HG03432 (cell line): ENCODE results near the gene NFIA.
"Not testable (repeated sequence)": the region's sequence is repeated elsewhere in the genome, so short reads cannot be mapped to it uniquely, and the experiment has no call there.

ENCODE experiments used
- ATAC-seq: cut with Tn5 transposase; IDR thresholded peaks from one replicate; pipeline ENCODE4 v1.9.1; 2021; ENCODE audit warnings: mild to moderate bottlenecking, moderate library complexity; ENCODE audit not compliant: unreplicated experiment

The NFIA gene

DNA sequence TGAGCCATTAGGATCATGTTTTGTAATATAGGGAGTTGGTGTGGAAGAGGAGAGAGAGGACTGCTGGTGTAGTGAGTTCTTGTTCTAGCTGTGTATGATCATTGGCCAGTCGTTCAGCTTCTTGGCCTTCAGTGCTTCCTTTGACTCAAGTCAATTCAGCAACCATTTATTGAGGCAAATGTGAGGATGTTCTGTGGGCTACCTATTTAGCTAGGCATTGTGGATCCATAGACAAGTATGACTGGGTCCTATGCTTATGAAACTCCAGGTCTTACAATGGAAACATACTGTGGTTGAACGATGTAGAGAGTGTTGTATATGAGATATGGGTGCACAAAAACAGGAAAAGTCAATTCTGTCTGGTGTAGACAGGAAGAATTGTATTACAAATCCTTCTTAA, 41.7 kb downstream of the NFIA start:
- no peak for ATAC-seq

DNA sequence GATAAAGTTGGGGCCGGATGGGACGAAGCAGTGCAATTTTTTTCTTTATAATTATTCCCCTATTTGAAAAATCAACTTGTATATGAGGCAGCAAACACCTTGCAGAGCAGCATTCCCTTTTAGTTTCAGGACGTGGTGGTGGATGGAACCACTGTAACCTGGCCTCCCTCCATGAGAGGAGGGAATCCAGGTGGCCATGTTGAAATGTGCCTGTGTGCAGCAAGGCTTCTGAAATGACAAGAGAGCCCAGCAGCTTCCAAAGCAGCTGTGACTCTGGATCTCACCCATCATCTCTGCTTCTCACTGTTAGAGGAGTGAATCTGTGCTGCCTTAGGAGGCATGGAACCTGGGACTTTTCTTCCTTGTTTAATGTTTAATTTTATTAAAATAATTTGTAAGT, 42.3 kb downstream of the NFIA start:
- ATAC-seq = no peak

DNA sequence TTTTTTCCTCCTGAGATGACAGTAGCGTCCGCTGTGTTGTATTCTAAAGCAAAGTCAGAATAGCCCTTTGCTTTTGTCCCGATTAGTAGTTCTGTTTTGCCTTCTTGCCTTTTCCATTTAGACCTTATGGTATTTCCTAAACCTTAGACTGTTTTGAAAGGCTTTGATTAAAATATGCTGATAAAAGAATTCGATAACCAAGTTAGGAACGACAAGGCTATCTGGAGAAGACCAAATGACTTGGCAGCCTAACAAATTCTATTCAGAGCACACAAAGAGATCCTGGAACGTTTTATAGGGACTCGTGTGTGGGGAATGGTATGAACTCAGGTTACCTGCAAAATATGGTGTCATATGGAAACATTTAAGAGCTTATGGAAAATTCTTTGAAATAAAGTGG, 42.9 kb downstream of the NFIA start:
- ATAC-seq = no peak

DNA sequence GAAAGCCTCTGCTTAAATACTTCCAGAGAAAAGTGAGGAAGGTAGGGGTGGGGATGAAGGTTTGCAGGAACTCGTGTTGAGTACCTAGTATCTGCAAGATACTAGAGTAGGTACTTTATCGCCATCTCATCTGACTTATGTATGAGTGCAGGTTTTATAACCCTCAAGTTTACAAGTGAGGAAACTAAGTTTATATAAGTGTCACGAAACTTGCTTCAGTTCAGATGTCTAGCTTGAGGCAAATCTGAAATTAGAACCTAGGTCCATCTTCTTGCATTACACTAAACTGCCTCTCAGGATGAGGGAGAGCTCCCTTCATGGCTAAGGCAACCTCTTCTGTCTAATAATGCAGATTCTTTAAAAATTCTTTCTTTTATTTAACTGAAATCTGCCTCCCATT, 43.5 kb downstream of the NFIA start:
- no peak for ATAC-seq

DNA sequence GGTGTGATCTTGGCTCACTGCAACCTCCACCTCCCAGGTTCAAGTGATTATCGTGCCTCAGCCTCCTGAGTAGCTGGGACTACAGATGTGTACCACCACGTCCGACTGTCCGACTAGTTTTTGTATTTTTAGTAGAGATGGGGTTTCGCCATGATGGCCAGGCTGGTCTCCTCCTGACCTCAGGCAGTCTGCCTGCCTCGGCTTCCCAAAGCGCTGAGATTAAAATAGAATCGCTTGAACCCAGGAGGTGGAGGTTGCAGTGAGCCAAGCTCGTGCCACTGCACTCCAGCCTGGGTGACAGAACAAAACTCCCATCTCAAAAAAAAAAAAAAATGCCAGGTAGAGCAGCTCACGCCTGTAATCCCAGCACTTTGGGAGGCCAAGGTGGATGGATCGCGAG, 44.5 kb downstream of the NFIA start:
- ATAC-seq = not testable (repeated sequence)

DNA sequence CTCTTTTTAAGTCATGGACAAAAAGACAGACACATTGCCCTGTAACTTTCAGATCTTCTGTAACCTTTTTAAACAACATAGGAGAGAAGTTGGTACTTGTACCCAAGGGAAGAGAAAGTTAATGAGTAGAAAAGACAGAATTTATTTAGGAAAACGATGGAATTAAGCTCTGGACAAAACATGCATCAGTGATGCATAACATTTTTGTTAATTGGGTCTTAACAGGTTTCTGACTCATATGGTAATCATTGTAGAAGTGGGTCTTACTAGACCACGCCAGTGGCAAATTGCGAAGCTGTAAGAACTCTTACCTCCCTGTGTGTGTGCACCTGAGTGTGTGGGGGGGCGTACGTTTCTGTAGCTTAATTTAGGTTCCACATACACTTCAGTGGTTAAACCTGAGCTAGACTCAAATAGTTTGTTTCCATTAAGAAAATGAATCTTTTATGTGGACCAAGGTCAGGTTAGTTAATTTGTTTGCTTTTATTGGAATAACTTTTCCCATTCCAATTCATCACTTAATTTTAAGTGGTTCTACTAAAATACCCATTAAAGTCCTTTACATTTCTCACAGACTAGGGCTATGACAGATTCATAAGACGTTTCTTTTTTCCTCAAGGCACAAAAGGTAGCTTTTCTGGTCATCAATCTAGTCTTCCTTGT, 48.1 kb downstream of the NFIA start:
- no peak for ATAC-seq

DNA sequence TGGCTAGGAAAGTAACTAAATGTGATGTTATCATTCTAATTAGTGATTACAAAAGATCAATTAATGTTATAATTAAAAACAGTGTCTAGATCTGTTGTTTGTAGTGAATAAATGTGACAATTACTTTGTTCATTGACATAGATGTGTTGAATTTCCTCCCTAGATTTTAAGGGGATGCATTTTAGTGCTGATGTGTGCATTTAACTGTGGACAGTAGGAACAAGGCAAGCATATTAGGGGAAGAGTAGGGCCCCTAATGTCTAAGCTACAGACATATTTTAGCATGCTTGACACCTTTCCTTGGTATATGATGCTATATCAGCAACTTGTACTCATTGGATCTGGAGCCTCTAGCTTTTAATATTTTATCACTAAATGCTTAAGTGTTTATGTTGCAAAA, 48.9 kb downstream of the NFIA start:
- ATAC-seq = no peak

DNA sequence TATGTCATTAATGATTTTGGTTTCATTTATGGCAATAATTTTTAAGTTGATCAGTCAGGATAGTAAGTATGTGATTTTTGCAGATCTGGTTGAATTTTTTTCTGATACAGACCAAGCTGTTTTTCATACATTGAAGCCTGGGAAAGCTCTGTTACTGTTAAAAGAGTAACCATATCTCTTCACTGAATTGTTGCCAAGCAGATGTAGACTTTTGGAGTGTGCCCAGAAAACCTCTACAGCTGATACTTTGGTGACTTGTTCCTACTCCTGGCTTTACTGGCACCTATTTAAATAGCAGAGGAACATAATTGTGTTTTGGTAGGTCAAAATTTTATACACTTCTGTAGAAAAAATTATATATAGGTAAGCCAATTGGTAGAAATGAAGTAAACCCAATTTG, 49.4 kb downstream of the NFIA start:
- ATAC-seq = no peak

DNA sequence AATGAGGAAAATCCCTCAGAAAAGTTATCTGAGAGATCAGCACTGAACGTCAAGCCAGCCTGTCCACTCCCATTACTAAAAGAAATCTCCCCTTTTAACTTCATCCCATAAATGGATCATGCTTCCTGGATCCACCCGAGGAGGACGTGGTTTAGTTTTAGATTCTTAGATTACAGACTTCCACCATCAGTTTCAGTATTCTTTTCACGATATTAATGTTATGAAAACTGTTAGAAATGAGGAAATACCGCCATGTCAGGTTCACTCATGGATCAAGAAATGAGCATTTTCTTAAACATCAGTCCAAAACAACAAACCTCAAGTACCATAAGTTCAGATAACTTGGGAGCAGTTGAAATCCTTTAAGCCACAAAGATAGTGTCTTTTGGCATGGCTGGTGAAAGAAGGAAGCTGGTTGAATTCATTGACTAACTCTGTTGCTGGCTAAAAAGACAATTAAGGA, 49.8 kb downstream of the NFIA start:
- no peak for ATAC-seq

DNA sequence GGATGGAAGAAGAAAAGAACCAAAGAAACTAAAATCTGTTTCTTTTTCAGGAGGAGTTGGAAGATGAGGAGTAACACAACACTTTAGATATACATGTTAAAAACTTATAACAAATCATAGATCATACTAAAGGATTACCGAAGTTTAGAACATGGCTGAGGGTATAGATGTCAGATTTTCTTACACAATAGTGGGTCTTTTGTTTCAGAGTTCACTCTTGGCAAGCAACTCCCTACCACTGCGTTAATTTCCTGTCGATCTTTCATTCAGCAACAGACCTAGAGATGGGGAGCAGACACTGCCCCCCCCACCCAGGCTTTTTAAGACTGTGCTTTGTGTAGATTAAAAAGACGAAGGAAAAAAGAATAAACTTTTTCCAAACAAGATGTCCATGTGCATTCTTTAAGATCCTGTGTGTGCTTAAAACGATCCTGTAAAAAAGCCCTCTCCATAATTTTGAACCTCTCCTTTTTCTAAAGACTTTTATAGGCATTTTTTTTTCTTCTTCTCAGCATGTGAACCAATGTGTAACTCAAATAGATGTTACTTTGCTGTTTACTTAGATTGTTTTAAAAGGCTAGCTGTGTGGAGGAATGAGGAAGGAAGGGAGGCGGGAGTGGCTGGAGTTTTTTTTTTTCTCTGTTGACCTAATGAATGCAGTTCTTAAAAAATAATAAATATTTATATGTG, 50.4 kb downstream of the NFIA start:
- ATAC-seq = no peak

DNA sequence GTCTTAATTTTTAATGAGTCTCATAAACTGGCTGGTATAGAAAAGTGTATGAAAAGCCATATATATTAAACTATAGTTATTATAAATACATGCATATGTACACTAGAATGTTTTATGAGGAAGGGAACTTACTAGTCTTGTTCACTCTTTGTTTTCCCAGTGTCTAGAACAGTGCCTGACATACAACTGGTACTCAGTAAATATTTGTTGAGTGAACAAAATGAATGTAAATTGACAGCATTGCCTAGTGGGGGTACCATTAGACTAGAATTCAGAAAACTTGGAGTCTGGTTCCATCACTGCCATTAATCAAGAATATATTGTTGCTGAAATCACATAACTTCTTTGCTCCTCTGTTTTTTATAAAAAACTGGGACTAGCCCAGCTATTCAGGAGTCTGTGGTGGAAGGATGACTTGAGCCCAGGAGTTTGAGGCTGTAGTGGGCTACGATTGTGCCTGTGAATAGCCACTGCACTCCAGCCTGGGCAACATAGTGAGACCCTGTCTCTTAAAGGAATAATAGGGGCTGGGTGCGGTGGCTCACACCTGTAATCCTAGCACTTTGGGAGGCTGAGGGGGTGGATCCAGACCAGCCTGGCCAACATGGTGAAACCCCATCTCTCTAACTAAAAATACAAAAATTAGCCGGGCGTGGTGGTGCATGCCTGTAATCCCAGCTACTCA, 51.1 kb downstream of the NFIA start:
- no peak for ATAC-seq

DNA sequence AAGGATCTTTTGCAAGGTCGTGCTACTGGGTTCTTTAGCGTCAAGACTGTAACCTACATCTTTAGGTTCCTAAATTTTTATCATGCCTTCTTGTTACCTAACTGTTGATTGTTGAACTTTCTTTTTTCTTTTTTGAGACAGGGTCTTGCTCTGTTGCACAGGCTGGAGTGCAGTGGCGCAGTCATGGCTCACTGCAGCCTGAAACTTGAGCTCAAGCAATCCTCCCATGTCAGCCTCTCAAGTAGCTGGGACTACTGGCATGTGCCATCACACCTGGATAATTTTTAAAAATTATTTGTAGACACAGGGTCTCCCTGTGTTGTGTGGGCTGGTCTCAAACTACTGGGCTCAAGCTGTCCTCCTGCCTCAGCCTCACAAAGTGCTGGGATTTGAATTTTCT, 52.9 kb downstream of the NFIA start:
- no peak for ATAC-seq

DNA sequence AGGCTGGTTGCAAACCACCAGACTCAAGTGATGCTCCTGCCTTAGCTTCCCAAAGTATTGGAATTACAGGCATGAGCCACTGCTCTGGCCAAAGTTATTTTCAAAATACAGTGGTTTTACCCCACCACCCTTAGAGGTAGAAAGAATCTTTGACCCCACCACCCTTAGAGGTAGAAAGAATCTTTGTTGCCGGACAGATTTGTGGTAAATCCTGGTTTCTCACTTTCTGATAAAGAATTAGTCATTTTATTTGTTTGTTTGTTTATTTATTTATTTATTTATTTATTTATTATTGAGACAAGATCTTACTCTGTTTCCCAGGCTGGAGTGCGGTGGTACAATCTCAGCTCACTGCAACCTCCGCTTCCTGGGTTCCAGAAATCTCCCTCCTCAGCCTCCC, 55.9 kb downstream of the NFIA start:
- ATAC-seq = no peak

DNA sequence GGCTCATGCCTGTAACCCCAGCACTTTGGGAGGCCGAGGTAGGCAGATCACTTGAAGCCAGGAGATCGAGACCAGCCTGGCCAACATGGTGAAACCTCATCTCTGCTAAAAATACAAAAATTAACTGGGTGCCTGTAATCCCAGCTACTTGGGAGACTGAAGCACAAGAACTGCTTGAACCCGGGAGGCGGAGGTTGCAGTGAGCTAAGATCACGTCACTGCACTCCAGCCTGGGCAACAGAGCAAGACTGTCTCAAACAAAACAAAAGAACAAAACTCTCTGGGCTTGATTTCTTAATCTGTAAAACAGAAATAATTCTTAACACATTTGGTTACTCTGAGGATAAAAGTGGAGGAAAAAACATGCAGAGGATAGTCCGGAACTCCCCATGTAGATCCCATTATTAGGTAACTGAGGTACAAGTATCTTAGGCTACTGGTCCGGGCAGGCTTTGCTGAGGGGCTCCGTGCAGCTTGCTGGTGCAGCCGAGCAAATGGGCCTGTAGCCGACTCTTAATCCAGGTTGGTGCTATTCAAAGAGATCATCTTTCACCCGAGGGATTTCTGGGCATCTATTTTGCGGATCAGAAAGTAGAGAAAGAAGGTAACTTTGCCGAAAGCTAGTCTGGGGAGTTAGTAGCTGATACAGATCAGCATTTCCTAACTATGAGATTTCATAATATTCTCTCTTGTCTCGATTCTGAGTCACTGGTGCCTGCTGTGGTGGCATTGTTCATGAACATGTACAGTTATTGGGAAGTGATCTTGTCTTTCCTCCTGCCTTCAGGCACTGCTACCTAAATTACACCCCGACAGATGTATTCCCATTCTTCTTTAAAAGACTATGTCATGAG, 56.8 kb downstream of the NFIA start:
- no peak for ATAC-seq

DNA sequence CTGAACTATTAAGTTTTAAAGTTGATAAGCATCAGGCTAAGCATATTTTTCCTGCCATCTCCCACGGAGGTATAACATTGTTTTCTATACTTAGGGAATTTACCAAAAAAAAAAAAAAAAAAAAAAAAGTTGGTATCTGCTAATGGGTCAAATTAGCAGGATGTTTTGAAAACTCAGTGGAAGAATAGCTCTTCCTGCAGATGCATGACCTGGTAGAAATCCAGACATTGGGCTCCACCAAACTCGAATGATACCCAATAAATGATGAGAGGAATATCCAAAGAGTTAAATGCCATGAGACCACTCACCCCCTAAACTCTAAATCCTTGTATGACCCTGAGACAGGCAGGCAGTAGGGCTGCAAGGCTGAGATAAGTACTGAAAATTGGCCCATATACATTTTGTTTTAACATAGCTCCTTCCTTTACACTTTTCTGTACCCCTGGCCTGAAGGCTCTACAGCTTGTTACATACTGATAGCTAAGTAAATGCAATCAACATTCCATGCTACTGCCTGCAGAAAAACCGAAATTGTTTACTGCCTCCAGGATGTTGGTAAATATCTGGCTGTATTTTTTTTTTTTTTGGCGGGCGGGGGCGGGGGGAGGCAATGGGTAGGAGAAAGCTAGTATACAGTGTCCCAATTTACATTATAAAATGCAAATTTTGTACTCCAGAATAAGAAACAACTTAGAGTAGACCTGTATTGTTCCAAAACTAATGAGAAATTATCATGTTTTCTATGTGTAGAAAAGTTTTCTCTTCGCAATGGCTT, 57.6 kb downstream of the NFIA start:
- ATAC-seq = no peak

DNA sequence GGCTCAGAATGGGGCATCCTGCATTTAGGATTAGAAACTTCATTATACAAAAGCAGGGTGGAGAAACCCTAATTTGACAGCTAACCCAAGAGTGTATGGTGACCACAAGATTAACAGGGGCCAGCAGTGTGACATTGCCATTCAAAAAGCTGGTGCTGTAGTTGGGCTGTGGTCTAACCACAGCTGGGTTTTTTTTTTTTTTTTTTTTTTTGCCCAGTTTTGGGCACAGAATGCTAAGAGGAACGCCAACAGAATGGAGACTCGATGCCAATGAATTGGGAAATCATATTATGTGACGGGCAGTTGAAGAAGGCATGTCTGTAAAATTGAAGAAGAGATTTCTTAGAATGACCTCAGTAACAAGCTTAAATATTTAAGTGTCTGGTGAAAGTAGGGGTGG, 58.4 kb downstream of the NFIA start:
- no peak for ATAC-seq

DNA sequence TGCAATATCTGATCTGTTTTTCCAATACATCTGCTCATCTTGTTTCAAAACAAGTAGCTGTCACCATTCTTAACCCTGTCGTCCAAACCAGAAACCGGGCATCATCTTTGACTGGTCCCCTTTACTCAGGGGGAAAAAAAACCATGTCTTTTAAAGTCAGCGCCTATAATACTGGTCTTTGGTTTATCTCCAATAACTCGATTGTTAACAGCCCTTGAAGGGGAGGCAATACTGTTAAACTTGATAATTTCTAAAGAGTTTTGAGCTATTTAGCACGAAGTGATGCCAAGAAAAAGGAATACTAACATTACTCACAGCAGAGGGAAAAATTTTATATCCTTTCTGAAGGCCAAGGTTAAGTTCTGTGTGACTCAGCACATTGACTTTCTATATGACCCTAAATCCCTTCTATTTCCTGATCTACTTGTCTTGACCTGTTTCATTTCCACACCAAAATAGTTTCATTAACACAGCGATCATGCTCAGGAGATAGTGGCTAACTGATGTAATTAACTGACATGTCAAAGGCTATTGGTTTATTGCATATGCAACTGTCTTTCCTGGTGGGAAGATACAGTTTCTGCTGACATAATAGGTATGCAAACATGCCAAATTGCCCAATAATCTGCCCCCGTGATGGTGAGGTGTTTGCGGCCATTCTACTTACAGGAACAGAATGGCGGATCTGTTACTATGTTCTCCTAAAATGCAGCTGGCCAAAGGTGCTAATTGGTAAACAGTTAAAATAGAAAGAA, 59.1 kb downstream of the NFIA start:
- ATAC-seq = no peak

DNA sequence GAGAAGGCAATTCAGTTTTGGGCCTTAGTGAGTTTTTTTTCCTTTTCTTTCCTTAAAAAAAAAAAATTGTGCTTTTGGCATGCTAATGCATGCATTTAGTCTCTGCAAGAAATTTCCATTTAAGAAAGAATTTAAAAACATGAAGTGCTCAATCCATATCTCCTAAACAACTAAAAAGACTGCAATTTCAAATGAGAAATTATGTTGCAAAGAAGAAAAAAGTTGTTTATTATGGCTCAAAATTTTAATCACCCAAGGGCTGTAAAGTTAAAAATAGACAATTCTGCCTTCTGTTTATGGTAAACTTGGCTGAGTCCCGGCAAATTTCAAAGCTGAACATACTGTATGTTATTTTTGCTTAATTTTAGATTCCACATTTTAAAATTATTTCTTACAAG, 59.7 kb downstream of the NFIA start:
- ATAC-seq = no peak

DNA sequence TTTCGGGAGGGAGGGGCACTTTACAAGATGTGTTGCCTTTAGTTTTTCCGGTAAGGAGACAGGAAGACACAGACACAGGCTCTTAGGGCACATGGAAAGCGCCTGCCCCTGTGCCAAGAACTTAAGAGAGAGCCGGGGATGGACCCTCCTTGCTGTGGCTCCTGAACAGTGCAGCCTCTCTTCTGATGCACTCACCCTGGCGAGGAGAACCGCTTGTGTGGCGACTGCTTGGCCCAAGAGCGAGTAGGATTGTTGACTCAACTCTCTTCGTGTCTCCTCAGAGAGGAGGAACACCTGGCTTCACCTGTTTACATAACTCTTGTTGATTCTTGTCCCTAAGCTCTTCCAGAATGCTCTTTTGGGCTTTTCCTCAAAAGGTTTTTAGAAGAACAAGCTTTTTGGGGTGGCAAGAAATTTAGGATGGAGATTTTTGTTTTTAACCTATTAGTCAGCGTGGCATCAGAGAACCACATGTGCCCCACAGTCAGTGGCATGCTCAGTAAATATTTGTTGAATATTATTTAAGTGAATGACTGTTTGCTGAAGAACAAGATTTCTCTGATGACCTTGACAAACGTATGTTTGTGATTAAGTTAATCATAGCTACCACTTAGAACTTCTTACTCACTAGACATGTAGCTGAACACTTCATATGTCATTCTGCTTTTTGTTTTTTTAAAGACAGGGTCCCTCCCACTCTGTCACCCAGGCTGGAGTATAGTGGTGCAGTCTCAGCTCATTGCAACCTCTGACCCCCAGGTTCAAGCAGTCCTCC, 60.6 kb downstream of the NFIA start:
- no peak for ATAC-seq
